ENCODE results near the gene FZD10. TPM values are rescaled to one million over a fixed set of nuclear protein-coding genes. Genes with fewer than 3 reads are reported as not detected.

FZD10 gene
- total and polyA plus RNA-seq, 2 of the 4 experiments (the other 2 are of a cell fraction): not detected

GRCh38 chr12:130164216-130164542 is 1.9 kb downstream of the FZD10 start:
- WGBS, 2 experiments (ENCODE audit: extremely low coverage in 2 of 2, insufficient read length in 1 of 2): 45% methylated on average over 15 of the region's 18 CpGs; no CpG with 5 or more reads in 1 of the 2 experiments

More at GRCh38 chr12:130164216-130164542, 1.9 kb downstream of the FZD10 start:
- no peaks in the 10 kb centered on the region for H3K4me1 ChIP-seq (ENCODE audit: control insufficient read depth, insufficient read depth, low read length)
- H4K20me1 ChIP-seq (ENCODE audit: insufficient read depth, low read length): no peaks in the 10 kb centered on the region
- H3K4me3 ChIP-seq (ENCODE audit: insufficient read depth, low read depth, low read length): no peak overlapping the region
- no TSS peak for BruUV-seq (replicated peaks)
- no peak overlapping the region for H4K91ac ChIP-seq (ENCODE audit: insufficient read depth, low read depth, low read length)
- no peak overlapping the region for H3K56ac ChIP-seq (ENCODE audit: extremely low read depth, insufficient read depth, low read length)
- in situ Hi-C loops (cut with MboI; ENCODE audit: low sequenced_read_pairs) (no loop called here), dilution Hi-C loops (cut with HindIII; ENCODE audit: low sequenced_read_pairs, unreplicated experiment) (no loop called here), intact Hi-C loops (cut with micrococcal nuclease) (no loop called here)
- H3K79me1 ChIP-seq (ENCODE audit: low read depth in 1 of 2, low read length in 2 of 2): no peaks in the 10 kb centered on the region
- no peak overlapping the region for H4K5ac ChIP-seq (ENCODE audit: low read depth, low read length)
- no peak for ATAC-seq (ENCODE audit: low read depth)
- no peak overlapping the region for H3K18ac ChIP-seq (ENCODE audit: low read depth, low read length)
- peaks cover 13% of the 10 kb centered on the region; the same call in 1 of the 2 replicates for H3K9me3 ChIP-seq (ENCODE audit: control insufficient read depth, insufficient read depth, low read length)
- no peak overlapping the region for H3K14ac ChIP-seq (replicated peaks; ENCODE audit: low read depth, low read length)
- no peak for DNase-seq
- no peak overlapping the region for H3K9ac ChIP-seq (ENCODE audit: low read depth, low read length)
- no peak overlapping the region for H2BK120ac ChIP-seq (ENCODE audit: low read depth, low read length)
- no peak overlapping the region for H4K8ac ChIP-seq (ENCODE audit: low read depth in 2 of 2, low read length in 2 of 2)
- no peak overlapping the region for H3K27ac ChIP-seq (ENCODE audit: insufficient read depth, low read length)
- no peak overlapping the region for H2BK15ac ChIP-seq (ENCODE audit: low read depth, low read length)
- H2AK5ac ChIP-seq (ENCODE audit: low read depth, low read length): no peak overlapping the region
- H3K27me3 ChIP-seq (ENCODE audit: control insufficient read depth, insufficient read depth, low read length): no peaks in the 10 kb centered on the region
- ChIA-PET CTCF (no interaction called here), POLR2A (ENCODE audit: unreplicated experiment) (no interaction called here)
- no peak overlapping the region for H2BK20ac ChIP-seq (ENCODE audit: low read depth, low read length)
- no peak overlapping the region for H3K4me2 ChIP-seq (ENCODE audit: low read depth, low read length)
- no peak for TF ChIP-seq CTCF (conservative IDR thresholded peaks at IDR 0.05; ENCODE audit: low read depth, low read length)
- no peak for TF ChIP-seq RFX5 (IDR thresholded peaks at IDR 0.05; ENCODE audit: low read depth, low read length)
- no peak for TF ChIP-seq CHD1 (IDR thresholded peaks at IDR 0.05; ENCODE audit: low read depth, low read length)
- no peak for TF ChIP-seq BHLHE40 (IDR thresholded peaks at IDR 0.05; ENCODE audit: low read depth, low read length)
- no peak for TF ChIP-seq MAZ (IDR thresholded peaks at IDR 0.05; ENCODE audit: borderline replicate concordance, low read depth, low read length)
- TF ChIP-seq MXI1 (IDR thresholded peaks at IDR 0.05; ENCODE audit: borderline replicate concordance, low read depth, low read length): no peak
- no peak for TF ChIP-seq POLR2A (IDR thresholded peaks at IDR 0.05; ENCODE audit: low read depth, low read length)
- no peak for TF ChIP-seq MAFK (IDR thresholded peaks at IDR 0.05; ENCODE audit: low read depth, low read length)
- TF ChIP-seq CEBPB (IDR thresholded peaks at IDR 0.05; ENCODE audit: low read depth, low read length): no peak
- no peak for TF ChIP-seq SMC3 (IDR thresholded peaks at IDR 0.05; ENCODE audit: low read depth, low read length)
- no peak for TF ChIP-seq RCOR1 (IDR thresholded peaks at IDR 0.05; ENCODE audit: insufficient replicate concordance, low read length)
- no peak for TF ChIP-seq USF2 (IDR thresholded peaks at IDR 0.05; ENCODE audit: low read depth, low read length)
- TF ChIP-seq NFE2L2 (IDR thresholded peaks at IDR 0.05; ENCODE audit: low read depth, low read length): no peak
- TF ChIP-seq ELK1 (IDR thresholded peaks at IDR 0.05; ENCODE audit: borderline replicate concordance, low read depth, low read length): no peak
- no peak for TF ChIP-seq RAD21 (IDR thresholded peaks at IDR 0.05; ENCODE audit: low read length)
- no peak for TF ChIP-seq FOS (IDR thresholded peaks at IDR 0.05; ENCODE audit: low read depth, low read length)
- H2AK9ac ChIP-seq (replicated peaks; ENCODE audit: low read depth, low read length, poor library complexity): no peak overlapping the region
- peak overlapping the region; percentile 58 for H2AFZ ChIP-seq (replicated peaks; ENCODE audit: low read length, poor library complexity)
- no peak overlapping the region for H3K4ac ChIP-seq (ENCODE audit: low read depth, low read length)
- H3K36me3 ChIP-seq (ENCODE audit: control insufficient read depth, insufficient read depth, low read length): no peaks in the 10 kb centered on the region
- H2BK5ac ChIP-seq (ENCODE audit: low read depth, low read length, poor library complexity, severe bottlenecking): no peak overlapping the region
- no peaks in the 10 kb centered on the region for H3K9me1 ChIP-seq (ENCODE audit: insufficient read depth, low read length)
- no peak overlapping the region for H3K23ac ChIP-seq (ENCODE audit: low read depth, low read length)

Measured in IMR-90 (cell line).